HAP-1 (cell line): Measurements from ENCODE around the gene FUZ.
"Not testable (repeated sequence)": the region's sequence is repeated elsewhere in the genome, so short reads cannot be mapped to it uniquely, and the experiment has no call there.

Experiments
- DNase-seq, 2 experiments: peaks; one replicate each; pipeline ENCODE4 v3.0.0-alpha.2; 2016 to 2020; ENCODE audit warnings: low spot score in 2 of 2
- H3K27me3 ChIP-seq: fragments of 250-450 bp; sonication (Bioruptor Pico); 2 replicates; pipeline ENCODE4 v1.5.1; 2020; ENCODE audit warnings: low read depth, mild to moderate bottlenecking, moderate library complexity
- H3K36me3 ChIP-seq: fragments of 250-450 bp; sonication (Bioruptor Pico); replicated peaks from 2 replicates; pipeline ENCODE4 v1.5.1; 2020; ENCODE audit warnings: mild to moderate bottlenecking
- H3K4me1 ChIP-seq: fragments of 250-450 bp; sonication (Bioruptor Pico); 2 replicates; pipeline ENCODE4 v1.5.1; 2020; ENCODE audit warnings: mild to moderate bottlenecking
- H3K4me3 ChIP-seq: fragments of 250-450 bp; sonication (Bioruptor Pico); 2 replicates; pipeline ENCODE4 v1.5.1; 2020; ENCODE audit warnings: mild to moderate bottlenecking, moderate library complexity
- H3K9me3 ChIP-seq: fragments of 250-450 bp; sonication (Bioruptor Pico); 2 replicates; pipeline ENCODE4 v1.5.1; 2020; ENCODE audit warnings: mild to moderate bottlenecking, moderate library complexity
- in situ Hi-C: fragments of 300-500 bp; cut with MboI; formaldehyde crosslinking; loops from 3 replicates; pipeline ENCODE4 v1.14.3; 2020; ENCODE audit warnings: low sequenced_read_pairs, inconsistent platforms, mixed read lengths

The FUZ gene

DNA sequence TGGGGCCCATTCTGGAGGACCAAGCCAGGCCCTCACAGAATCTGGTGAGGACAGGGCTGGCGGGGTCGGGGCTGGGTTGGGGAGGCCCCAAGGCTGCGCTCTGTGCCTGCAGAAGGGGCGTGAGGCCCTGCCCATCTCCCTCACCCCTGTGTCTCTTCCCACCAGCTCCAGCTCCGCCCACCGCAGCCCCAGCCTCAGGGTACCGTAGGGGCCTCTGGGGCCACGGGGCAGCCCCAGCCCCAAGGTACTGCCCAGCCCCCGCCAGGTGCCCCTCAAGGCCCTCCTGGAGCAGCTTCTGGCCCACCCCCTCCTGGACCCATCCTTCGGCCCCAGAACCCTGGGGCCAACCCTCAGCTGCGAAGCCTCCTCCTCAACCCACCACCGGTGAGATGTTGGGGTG lies 22.5 kb upstream of the FUZ start:
- H3K9me3 ChIP-seq: no peaks in the 10 kb centered on the region

DNA sequence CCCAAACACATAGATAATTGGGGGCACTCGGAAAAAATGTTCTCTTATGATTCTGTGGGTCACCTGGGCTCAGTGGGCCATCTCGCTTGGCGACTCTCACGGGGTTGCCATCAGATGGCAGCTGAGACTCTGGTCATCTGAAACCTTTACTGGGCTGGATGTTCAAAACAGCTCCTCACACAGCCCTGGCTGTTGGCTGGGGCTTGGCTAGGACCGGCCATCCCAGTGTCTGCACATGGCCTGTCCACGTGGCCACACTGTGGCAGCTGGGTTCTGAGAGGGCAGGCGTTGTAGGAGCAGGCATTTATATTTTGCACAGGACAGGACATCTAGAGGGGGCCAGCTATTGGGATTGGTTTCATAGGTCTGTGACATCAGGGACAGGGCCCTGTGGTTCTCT lies 20.5 kb upstream of the FUZ start:
- Histone ChIP-seq H3K4me1 (no peaks in the 10 kb centered on the region), H3K36me3 (peaks cover 59% of the 10 kb centered on the region), H3K27me3 (no peaks in the 10 kb centered on the region), H3K4me3 (no peak overlapping the region), H3K9me3 (no peaks in the 10 kb centered on the region)
- in situ Hi-C loops: no loop called here
- no peak for DNase-seq

More for the DNA sequence above, 22.5 kb upstream of the FUZ start:
- peaks cover 72% of the 10 kb centered on the region for H3K36me3 ChIP-seq
- H3K27me3 ChIP-seq: no peaks in the 10 kb centered on the region
- in situ Hi-C loops: no loop called here
- no peak for DNase-seq
- H3K4me3 ChIP-seq: no peak overlapping the region
- H3K4me1 ChIP-seq: no peaks in the 10 kb centered on the region

DNA sequence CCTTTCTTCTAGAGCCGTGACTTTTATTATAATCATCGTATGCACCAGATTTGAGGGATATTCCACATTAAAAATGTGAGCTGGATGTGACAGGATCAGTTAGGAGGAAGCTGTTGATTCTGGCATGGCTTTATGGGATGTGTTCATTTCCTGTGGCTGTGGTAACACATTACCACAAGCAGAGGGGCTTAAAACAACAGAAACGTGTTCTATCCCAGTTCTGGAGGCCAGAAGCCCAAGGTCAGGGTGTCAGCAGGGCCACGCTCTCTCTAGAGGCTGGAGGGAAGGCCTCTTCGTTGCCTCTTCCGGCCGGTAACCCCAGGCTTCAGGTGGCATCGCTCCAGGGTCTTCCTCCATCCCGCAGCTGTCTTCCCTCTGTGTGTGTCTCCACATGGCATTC lies 19.5 kb upstream of the FUZ start:
- peaks cover 53% of the 10 kb centered on the region for H3K36me3 ChIP-seq
- H3K9me3 ChIP-seq: no peaks in the 10 kb centered on the region
- DNase-seq: no peak
- no peaks in the 10 kb centered on the region for H3K4me1 ChIP-seq
- H3K4me3 ChIP-seq: no peak overlapping the region
- no peaks in the 10 kb centered on the region for H3K27me3 ChIP-seq
- in situ Hi-C loops: no loop called here

DNA sequence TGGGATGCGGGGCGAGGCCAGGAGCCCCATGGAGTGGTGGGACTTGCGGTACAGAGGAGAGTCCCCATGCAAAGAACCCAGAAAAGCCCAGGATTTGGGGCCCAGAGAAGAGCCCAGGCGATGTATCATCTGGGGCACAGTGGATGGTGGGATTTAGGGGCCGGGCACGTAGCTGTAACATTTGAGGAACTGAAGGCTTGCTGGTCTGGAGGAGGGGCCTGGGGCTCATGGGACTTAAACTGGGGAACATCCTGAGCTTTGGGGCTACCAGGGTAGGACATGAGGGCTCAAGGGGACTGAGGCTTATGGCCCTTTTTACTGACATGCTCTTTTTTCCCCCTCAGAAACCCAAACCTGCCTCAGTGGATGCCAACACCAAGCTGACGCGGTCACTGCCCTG lies 18.5 kb upstream of the FUZ start:
- H3K4me3 ChIP-seq: no peak overlapping the region

DNA sequence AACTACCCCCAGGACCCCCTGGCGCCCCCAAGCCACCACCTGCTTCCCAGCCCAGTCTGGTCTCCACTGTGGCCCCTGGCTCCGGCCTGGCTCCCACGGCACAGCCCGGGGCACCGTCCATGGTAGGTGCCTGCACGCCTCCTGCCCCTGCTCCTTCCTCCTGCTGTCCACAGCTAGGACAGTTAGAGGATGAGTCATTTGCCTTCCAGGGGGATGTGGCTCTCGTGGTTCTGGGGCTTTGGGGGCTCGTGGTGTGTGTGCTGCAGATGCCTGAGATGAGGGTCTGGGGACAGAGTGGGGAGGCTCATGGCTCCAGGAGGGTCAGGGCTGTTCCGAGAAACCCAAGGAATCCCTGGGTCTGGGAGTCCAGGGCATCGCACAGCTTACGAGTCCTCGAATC lies 17.7 kb upstream of the FUZ start:
- no peaks in the 10 kb centered on the region for H3K27me3 ChIP-seq
- no peak for DNase-seq
- in situ Hi-C loops: no loop called here

More for the DNA sequence above, 18.5 kb upstream of the FUZ start:
- no peak for DNase-seq
- no peaks in the 10 kb centered on the region for H3K27me3 ChIP-seq
- peaks cover 47% of the 10 kb centered on the region for H3K36me3 ChIP-seq
- H3K9me3 ChIP-seq: no peaks in the 10 kb centered on the region
- in situ Hi-C loops: no loop called here
- no peaks in the 10 kb centered on the region for H3K4me1 ChIP-seq

DNA sequence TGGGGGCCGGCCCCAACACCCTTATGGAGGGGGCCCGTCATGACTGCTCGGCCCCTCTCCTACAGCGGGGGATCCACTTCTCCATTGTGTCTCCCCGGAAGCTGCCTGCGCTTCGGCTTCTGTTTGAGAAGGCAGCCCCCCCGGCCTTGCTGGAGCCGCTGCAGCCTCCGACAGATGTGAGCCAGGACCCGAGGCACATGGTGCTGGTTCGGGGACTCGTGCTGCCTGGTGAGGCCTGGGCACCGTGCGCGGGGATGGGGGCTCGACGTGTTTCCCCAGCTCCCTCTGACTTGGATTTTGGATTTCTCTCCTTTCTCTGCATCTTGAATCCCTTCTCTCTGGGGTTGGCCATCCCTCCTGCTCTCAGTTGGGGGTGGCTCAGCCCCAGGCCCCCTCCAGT lies 16.6 kb upstream of the FUZ start:
- in situ Hi-C loops: no loop called here
- H3K4me1 ChIP-seq: no peaks in the 10 kb centered on the region
- no peak overlapping the region for H3K4me3 ChIP-seq
- DNase-seq: no peak
- peaks cover 34% of the 10 kb centered on the region for H3K36me3 ChIP-seq
- no peaks in the 10 kb centered on the region for H3K9me3 ChIP-seq
- H3K27me3 ChIP-seq: no peaks in the 10 kb centered on the region

More for the DNA sequence above, 17.7 kb upstream of the FUZ start:
- Histone ChIP-seq H3K36me3 (peaks cover 38% of the 10 kb centered on the region), H3K4me1 (no peaks in the 10 kb centered on the region), H3K4me3 (no peak overlapping the region), H3K9me3 (no peaks in the 10 kb centered on the region)

DNA sequence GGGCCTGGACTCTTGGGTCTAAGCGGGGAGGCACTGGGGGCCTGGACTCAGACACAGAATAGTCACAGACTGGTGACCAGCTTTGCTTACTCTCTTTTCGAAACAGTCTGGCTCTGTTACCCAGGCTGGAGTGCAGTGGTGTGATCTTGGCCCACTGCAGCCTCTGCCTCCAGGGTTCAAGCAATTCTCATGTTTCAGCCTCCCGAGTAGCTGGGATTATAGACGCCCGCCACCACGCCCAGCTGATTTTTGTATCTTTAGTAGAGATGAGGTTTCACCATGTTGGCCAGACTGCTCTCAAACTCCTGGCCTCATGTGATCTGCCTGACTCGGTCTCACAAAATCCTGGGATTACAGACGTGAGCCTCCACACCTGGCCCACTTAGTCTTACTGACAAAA lies 16.1 kb upstream of the FUZ start:
- no peak for DNase-seq
- Histone ChIP-seq H3K36me3 (peaks cover 30% of the 10 kb centered on the region), H3K4me1 (no peaks in the 10 kb centered on the region), H3K27me3 (no peaks in the 10 kb centered on the region), H3K9me3 (no peaks in the 10 kb centered on the region), H3K4me3 (no peak overlapping the region)
- in situ Hi-C loops: no loop called here

DNA sequence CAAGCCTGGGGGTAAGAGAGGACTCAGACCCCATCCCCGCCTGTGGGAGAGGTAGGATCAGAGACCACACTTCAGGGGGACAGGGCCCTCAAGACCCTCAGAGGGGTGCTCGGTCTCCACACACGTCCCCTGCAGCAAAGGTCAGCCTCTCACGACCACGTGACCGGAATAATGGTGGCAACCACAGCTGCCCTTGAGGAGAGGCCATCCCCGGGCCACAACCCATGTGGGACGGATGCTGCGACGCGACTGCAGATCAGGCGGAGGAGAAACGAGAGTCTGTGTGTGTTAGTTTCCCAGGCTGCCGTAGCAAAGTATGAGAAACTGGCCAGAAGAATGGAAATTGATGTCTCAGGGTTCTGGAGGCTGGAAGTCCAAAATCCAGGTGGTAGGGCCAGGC lies 13.9 kb upstream of the FUZ start:
- DNase-seq: no peak
- in situ Hi-C loops: no loop called here
- Histone ChIP-seq H3K36me3 (peaks cover 27% of the 10 kb centered on the region), H3K27me3 (no peaks in the 10 kb centered on the region), H3K4me3 (no peak overlapping the region), H3K4me1 (no peaks in the 10 kb centered on the region), H3K9me3 (no peaks in the 10 kb centered on the region)

DNA sequence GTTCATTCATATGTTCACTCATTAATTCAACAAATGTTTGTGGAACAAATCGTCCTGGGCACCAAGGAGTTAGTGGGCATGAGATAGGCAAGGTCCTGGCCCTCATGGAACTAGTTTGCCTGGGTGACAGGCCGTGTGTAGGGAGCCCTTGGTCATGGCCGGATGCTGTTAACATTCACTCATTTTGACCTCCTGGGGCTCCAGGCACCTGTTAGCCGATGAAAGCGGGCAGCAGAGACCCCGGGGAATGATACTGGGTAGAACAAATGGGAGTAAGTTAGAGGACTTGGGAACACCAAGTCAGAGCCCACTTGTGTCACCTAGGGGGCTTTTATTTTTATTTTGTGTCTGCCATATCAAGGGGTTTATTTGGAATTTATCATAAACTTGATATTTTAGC lies 11.6 kb upstream of the FUZ start:
- H3K4me1 ChIP-seq: peaks cover 9% of the 10 kb centered on the region
- no peaks in the 10 kb centered on the region for H3K27me3 ChIP-seq
- peaks cover 24% of the 10 kb centered on the region for H3K36me3 ChIP-seq
- no peak for DNase-seq
- H3K4me3 ChIP-seq: no peak overlapping the region
- no peaks in the 10 kb centered on the region for H3K9me3 ChIP-seq
- in situ Hi-C loops: no loop called here

DNA sequence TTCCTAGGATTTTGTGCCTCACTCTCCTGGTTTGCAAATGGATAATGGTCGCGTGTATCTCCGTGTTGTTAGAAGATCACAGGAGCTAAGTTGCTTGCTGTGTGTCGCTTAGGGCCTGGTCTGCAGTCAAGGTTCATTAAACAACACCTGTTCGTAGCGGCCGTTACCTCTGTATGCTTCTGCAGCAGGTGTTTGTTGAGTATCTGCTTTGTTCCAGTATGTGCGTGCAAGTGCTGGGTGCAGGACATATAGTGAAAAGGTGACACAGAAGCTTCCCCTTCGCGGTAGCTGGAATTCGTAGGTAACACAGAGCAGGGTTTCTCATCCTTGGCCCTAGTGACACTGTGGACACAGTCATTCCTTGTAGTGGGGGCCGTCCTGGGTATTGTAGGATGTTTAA lies 10.4 kb upstream of the FUZ start:
- H3K27me3 ChIP-seq: no peaks in the 10 kb centered on the region
- DNase-seq: no peak
- peaks cover 14% of the 10 kb centered on the region for H3K4me1 ChIP-seq
- H3K9me3 ChIP-seq: no peaks in the 10 kb centered on the region; the same call in 1 of the 2 replicates
- in situ Hi-C loops: no loop called here
- peaks cover 22% of the 10 kb centered on the region for H3K36me3 ChIP-seq
- no peak overlapping the region for H3K4me3 ChIP-seq

DNA sequence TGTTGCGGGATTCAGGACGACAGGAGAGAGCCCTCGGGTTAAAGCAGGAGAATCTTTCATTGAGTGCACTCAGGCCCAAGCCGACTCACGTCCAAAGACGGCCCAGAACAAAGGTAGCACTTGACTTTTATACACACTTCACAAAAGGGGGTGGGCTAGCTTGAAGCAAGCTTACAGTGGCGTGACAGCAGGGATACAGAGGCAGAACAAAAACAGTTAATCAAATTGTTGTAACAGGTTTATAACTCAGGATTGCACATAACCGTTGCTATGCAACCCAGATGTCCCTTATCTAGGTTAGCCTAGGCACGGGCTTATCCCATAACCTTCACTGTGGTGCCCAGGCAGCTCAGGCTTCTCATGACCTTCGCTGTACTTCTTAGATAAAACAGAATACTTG lies 7.0 kb upstream of the FUZ start:
- in situ Hi-C loops: no loop called here
- H3K4me1 ChIP-seq: peaks cover 19% of the 10 kb centered on the region
- H3K36me3 ChIP-seq: peaks cover 21% of the 10 kb centered on the region
- no peaks in the 10 kb centered on the region for H3K27me3 ChIP-seq
- no peaks in the 10 kb centered on the region; the same call in 1 of the 2 replicates for H3K9me3 ChIP-seq
- H3K4me3 ChIP-seq: no peak overlapping the region
- DNase-seq: peak; percentile 77 to 79

DNA sequence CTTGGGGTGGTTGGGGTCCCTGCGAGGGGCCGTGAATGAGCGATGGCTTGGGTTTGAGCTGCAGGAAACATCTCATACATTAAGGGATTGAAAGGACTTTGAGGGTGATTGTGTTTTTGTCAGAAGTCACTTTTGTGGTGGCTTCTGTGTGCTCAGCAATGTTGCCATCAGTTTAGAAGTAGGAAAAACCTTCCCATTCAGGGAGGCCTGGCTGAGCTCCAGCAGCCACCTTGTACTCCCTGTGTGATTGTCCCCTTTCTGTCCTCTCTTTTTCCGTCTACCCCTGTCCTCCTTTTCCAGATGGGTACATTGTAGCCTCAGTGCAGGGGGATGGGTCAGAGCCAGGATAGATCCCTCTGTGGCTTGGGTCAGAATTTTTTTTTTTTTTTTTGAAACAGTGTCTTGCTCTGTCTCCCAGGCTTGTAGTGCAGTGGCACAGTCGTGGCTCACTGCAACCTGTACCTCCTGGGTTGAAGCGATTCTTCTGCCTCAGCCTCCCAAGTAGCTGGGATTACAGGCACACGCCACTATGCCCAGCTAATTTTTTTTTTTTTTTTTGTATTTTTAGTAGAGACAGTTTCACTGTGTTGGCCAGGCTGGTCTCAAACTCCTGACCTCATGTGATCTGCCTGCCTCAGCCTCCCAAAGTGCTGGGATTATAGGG lies 6.5 kb upstream of the FUZ start:
- H3K4me3 ChIP-seq: peak overlapping the region; percentile 77
- peak in 1 of 2 experiments; percentile 41 for DNase-seq
- H3K36me3 ChIP-seq: peaks cover 21% of the 10 kb centered on the region
- in situ Hi-C loops, H3K9me3 ChIP-seq, H3K27me3 ChIP-seq: not testable (repeated sequence)
- H3K4me1 ChIP-seq: peaks cover 19% of the 10 kb centered on the region

DNA sequence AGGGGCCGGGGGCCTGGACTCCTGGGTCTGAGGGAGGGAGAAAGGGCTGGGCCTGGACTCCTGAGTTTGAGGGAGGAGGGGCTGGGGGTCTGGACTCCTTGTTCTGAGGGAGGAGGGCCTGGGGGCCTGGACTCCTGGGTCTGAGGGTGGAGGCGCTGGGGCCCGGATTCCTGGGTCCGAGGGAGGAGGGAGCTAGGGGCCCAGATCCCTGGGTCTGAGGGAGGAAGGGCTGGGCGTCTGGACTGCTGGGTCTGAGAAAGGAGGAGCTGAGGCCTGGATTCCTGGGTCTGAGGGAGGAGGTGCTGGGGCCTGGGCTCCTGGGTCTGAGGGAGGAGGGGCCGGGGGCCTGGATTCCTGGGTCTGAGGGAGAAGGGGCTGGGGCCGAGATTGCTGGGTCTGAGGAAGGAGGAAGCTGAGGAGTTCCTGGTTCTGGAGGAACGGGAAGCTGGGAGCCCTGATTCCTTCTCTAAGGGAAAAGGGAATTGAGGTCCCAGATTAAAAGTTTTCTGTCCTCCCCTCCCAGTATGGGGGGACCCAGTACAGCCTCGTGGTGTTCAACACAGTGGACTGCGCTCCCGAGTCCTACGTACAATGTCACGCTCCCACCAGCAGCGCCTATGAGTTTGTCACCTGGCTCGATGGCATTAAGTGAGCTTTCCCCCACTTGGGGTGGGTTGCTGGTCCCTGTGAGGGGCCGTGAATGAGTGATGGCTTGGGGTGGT lies 5.7 kb upstream of the FUZ start:
- in situ Hi-C loops: no loop called here
- Histone ChIP-seq H3K4me3 (peak overlapping the region; percentile 77), H3K27me3 (no peaks in the 10 kb centered on the region), H3K36me3 (peaks cover 18% of the 10 kb centered on the region), H3K4me1 (peaks cover 21% of the 10 kb centered on the region), H3K9me3 (no peaks in the 10 kb centered on the region; the same call in 1 of the 2 replicates)
- peak in 1 of 2 experiments; percentile 48 for DNase-seq

DNA sequence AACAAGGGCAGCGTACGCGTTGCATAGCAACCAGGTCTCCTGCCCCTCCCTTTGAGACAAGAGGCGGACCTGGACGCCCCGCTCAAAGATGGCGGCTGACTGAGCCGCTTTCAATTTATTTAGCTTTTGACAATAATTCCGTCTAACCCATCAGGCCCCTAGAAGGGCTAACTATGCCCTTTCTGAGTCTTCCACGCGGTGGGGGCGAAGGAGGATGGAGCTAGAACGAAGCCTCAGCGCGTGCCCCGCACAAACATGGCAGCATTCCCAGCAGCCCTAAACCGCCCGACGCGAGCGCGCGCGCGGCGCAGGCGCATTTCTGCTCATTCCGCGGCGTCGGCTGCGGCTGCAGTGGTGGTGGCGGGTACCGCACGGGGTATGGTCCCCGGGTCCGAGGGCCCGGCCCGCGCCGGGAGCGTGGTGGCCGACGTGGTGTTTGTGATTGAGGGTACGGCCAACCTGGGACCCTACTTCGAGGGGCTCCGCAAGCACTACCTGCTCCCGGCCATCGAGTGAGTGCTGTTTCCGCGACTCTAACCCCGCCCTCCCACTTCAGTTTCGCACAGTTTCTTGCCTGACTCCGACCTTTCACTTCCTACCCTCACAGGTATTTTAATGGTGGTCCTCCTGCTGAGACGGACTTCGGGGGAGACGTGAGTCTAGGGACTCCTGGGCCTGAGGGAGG lies 5.0 kb upstream of the FUZ start, which contains the start of gene MED25:
Gene MED25 (plus strand): TSS at position 326 of the 685 bp plus-strand sequence. CDS start 53 bp downstream, at position 379.
- in situ Hi-C loops: no loop called here
- Histone ChIP-seq H3K4me3 (peak within 1 kb of the TSS; percentile 77), H3K9me3 (no peaks in the 10 kb centered on the region; the same call in 1 of the 2 replicates), H3K27me3 (no peaks in the 10 kb centered on the region), H3K36me3 (peaks cover 13% of the 10 kb centered on the region), H3K4me1 (peaks cover 22% of the 10 kb centered on the region)
- DNase-seq: peak; percentile 76 to 91
